Colonic mucosa (tissue), 4 donors: Measurements from ENCODE around the gene NHLH1. TPM values are rescaled to one million over a fixed set of nuclear protein-coding genes. Genes with fewer than 3 reads are reported as not detected.

ENCODE experiments used
- DNase-seq: peaks from one replicate; pipeline ENCODE4 v3.0.0-alpha.2; 2020
- H3K27ac ChIP-seq: fragments of 200-600 bp; one replicate; pipeline ENCODE4 v1.8.0; 2021
- H3K27me3 ChIP-seq: fragments of 200-600 bp; one replicate; pipeline ENCODE4 v1.8.0; 2021
- H3K36me3 ChIP-seq: fragments of 200-600 bp; one replicate; pipeline ENCODE4 v1.8.0; 2021
- H3K4me1 ChIP-seq: fragments of 200-600 bp; one replicate; pipeline ENCODE4 v1.8.0; 2021; ENCODE audit warnings: mild to moderate bottlenecking
- H3K4me3 ChIP-seq: fragments of 200-600 bp; one replicate; pipeline ENCODE4 v1.8.0; 2021
- H3K9ac ChIP-seq, 2 donors: one replicate each; pipeline ENCODE4 v1.7.0; 2013; ENCODE audit warnings: control low read depth in 2 of 2, low read depth in 2 of 2, low read length in 2 of 2
- H3K9me3 ChIP-seq: fragments of 200-600 bp; one replicate; pipeline ENCODE4 v1.8.0; 2021
- CTCF ChIP-seq: fragments of 200-600 bp; IDR thresholded peaks from one replicate; pipeline ENCODE4 v1.8.0; 2022; ENCODE audit warnings: antibody characterized with exemption, mild to moderate bottlenecking
- intact Hi-C: fragments of 100-400 bp; cut with DNase I; formaldehyde crosslinking; loops from one replicate; pipeline ENCODE4 v1.14.1; 2022
- total RNA-seq, 2 donors: library from RNA; stranded (reverse); fragmentation: NEBNext Ultra II Directional in 1 of 2; extraction: Animal tissue kit (Norgen Biotek cat#: 25700) in 1 of 2; gene quantifications; one replicate each; pipeline ENCODE4 v1.2.1, GENCODE V29; 2021
- donor health status: healthy.
- donor health status: DM: no; HTN: no; CAD: no.
- donor health status: DM: no; HTN: no; CAD: no.

The NHLH1 gene
- total RNA-seq, 2 donors from 2014 or later: 0.12 TPM; not detected in 1

GRCh38 chr1:160358073-160358472 is 8.8 kb upstream of the NHLH1 start:
- Histone ChIP-seq H3K9ac (no peak overlapping the region), H3K27me3 (no peaks in the 10 kb centered on the region), H3K4me3 (no peak overlapping the region), H3K9me3 (no peaks in the 10 kb centered on the region), H3K27ac (no peak overlapping the region), H3K4me1 (no peaks in the 10 kb centered on the region), H3K36me3 (peaks cover 31% of the 10 kb centered on the region)
- DNase-seq: no peak
- intact Hi-C loops: no loop called here
- TF ChIP-seq CTCF: no peak

DNA sequence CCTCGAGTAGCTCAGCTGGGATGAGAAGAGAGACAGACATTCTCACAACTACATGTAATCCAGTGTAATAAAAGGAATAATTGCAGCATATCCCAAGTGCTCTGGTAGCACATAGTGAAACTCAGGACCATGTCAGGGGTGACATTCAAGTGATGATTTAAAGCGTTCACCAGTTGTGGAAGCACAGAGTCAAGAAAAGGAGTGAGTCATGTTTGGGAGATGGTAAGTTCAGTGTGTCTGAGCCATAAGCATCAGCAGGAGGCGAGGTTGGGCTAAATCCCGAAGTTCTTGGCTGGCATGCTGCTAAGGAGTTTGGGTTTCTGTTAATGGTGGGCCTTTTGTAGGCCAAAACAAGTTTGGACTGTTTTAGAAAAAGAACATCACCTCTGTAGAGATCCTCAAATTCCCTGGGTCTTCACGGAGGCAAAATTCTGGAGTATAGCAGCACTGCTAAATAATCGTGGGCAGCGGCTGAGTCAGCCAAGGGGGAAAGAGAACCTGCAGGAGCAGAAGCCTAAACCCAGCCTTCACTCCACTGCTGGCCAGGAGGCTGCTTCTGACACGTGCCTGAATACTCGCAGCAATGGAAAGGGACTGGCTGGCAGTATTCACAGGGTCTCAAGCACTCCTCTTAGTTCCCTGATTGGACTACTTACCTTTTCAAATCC is 7.2 kb upstream of the NHLH1 start:
- no peak for TF ChIP-seq CTCF
- Histone ChIP-seq H3K4me1 (no peaks in the 10 kb centered on the region), H3K9ac (no peak overlapping the region), H3K36me3 (peaks cover 22% of the 10 kb centered on the region), H3K27me3 (no peaks in the 10 kb centered on the region), H3K9me3 (no peaks in the 10 kb centered on the region), H3K4me3 (no peak overlapping the region), H3K27ac (no peak overlapping the region)
- no peak for DNase-seq
- intact Hi-C loops: no loop called here

DNA sequence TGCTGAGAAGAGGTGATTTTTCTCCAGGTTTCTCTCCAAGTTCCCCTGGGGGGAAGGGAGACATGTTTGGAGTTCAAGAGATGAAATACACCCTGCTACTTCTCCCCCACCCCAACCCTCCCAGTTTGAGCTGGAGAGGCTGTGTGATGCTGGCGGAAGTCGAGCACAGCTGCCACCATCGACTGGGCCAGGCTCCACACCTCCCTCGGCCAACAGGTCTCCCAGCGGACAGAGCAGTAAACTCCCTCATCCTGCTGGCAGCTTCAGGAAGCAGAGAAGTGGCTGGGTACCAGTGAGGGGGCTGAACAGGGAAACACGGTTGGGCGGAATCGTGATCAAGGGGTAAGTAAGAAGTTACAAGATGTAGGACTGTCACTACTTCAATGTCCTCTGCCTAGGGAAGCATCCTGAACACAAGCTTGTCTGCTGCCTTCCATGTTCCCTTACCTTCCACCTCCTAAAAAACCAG is 6.6 kb upstream of the NHLH1 start:
- Histone ChIP-seq H3K9ac (no peak overlapping the region), H3K4me3 (no peak overlapping the region), H3K36me3 (peaks cover 17% of the 10 kb centered on the region), H3K27ac (no peak overlapping the region), H3K4me1 (no peaks in the 10 kb centered on the region), H3K27me3 (no peaks in the 10 kb centered on the region), H3K9me3 (no peaks in the 10 kb centered on the region)
- no peak for TF ChIP-seq CTCF
- intact Hi-C loops: no loop called here
- no peak for DNase-seq

- no peak for DNase-seq
- no peak overlapping the region for H3K27ac ChIP-seq
- no peak for TF ChIP-seq CTCF
- H3K4me3 ChIP-seq: no peak overlapping the region
- peaks cover 16% of the 10 kb centered on the region for H3K36me3 ChIP-seq
- H3K9me3 ChIP-seq: no peaks in the 10 kb centered on the region
- intact Hi-C loops: no loop called here
- H3K4me1 ChIP-seq: no peaks in the 10 kb centered on the region
- no peak overlapping the region for H3K9ac ChIP-seq
- no peaks in the 10 kb centered on the region for H3K27me3 ChIP-seq
These were observed 5.7 kb upstream of the NHLH1 start for GRCh38 chr1:160361199-160361598.

DNA sequence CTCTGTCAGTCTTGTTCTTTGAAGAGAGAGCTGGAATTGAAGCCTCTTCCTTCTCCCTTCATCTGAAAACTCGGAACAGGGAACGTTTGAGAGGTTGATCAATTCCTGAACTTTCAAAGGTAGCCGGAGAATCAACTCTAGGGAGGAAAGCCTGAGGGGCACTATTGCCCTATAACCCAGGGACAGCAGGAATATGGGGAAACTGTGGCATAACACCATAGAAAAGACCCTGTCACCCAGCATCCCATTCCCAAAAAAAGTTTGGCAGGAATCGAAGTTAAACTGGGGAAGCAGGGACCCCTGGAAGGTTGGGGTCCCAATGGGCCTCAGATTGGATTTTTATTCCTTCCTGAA is 5.1 kb upstream of the NHLH1 start:
- no peak overlapping the region for H3K27ac ChIP-seq
- H3K4me1 ChIP-seq: no peaks in the 10 kb centered on the region
- H3K9me3 ChIP-seq: no peaks in the 10 kb centered on the region
- H3K4me3 ChIP-seq: no peak overlapping the region
- intact Hi-C loops: no loop called here
- no peak for TF ChIP-seq CTCF
- H3K27me3 ChIP-seq: no peaks in the 10 kb centered on the region
- no peak for DNase-seq
- no peak overlapping the region for H3K9ac ChIP-seq
- H3K36me3 ChIP-seq: peaks cover 10% of the 10 kb centered on the region
